H1 (cell line): ENCODE data around the gene PCNP. TPM values are rescaled to one million over a fixed set of nuclear protein-coding genes. Genes with fewer than 3 reads are reported as not detected.

Experiments
- CTCF ChIA-PET: fragments of 300-600 bp; sonication (Branson Sonifier 250); formaldehyde crosslinking; loops from one replicate; lab custom pipeline; 2021; ENCODE audit not compliant: partially characterized antibody; lab: Charles Lee
- POLR2A ChIA-PET: fragments of 300-600 bp; sonication (Branson Sonifier 250); formaldehyde crosslinking; loops from one replicate; lab custom pipeline; 2021; ENCODE audit warnings: inconsistent platforms; ENCODE audit not compliant: partially characterized antibody; lab: Charles Lee
- DNase-seq, 2 experiments: peaks; one replicate each; pipeline versions ENCODE4 v3.0.0 to v3.0.0-alpha.2; 2010 to 2022; ENCODE audit warnings: low spot score in 2 of 2, low read depth in 1 of 2, mixed read lengths in 1 of 2
- FAIRE-seq: peaks from 2 replicates; lab custom pipeline; 2011; peaks lifted over from hg19 to GRCh38; lab: Jason Lieb, UNC
- H2AFZ ChIP-seq: 2 replicates; pipeline ENCODE4 v1.8.1; 2012; ENCODE audit warnings: low read length, inconsistent platforms
- H2AK5ac ChIP-seq: 2 replicates; pipeline ENCODE4 v1.6.1; 2013; ENCODE audit warnings: low read depth, low read length
- H2BK120ac ChIP-seq: replicated peaks from 2 replicates; pipeline ENCODE3; 2013; ENCODE audit warnings: low read depth, low read length, inconsistent platforms
- H2BK12ac ChIP-seq: 2 replicates; pipeline ENCODE4 v1.6.1; 2013; ENCODE audit warnings: low read depth, low read length
- H2BK15ac ChIP-seq: 2 replicates; pipeline ENCODE4 v1.6.1; 2013; ENCODE audit warnings: low read length
- H2BK20ac ChIP-seq: 2 replicates; pipeline ENCODE4 v1.6.1; 2013; ENCODE audit warnings: low read length
- H2BK5ac ChIP-seq: 2 replicates; pipeline ENCODE4 v1.6.1; 2013; ENCODE audit warnings: low read depth, low read length
- H3K14ac ChIP-seq: 2 replicates; pipeline ENCODE4 v1.6.1; 2013; ENCODE audit warnings: inconsistent platforms; ENCODE audit not compliant: insufficient read length
- H3K18ac ChIP-seq: 2 replicates; pipeline ENCODE4 v1.6.1; 2013; ENCODE audit warnings: low read length; ENCODE audit errors: extremely low read depth
- H3K23ac ChIP-seq: 2 replicates; pipeline ENCODE4 v1.6.1; 2013; ENCODE audit warnings: inconsistent platforms; ENCODE audit not compliant: insufficient read length
- H3K23me2 ChIP-seq: 2 replicates; pipeline ENCODE4 v1.6.1; 2013; ENCODE audit warnings: low read depth, low read length
- H3K27ac ChIP-seq: 2 replicates; pipeline ENCODE4 v1.6.1; 2011; ENCODE audit warnings: low read depth, low read length, inconsistent platforms
- H3K27me3 ChIP-seq, 4 experiments: replicated peaks in 1 of 4; 1 replicate in 1 of 4; 2 replicates in 3 of 4; pipeline versions ENCODE4 v1.6.1 to v1.8.1; 2011 to 2013; ENCODE audit warnings: low read length in 3 of 4, mild to moderate bottlenecking in 3 of 4, inconsistent platforms in 2 of 4, mixed read lengths in 2 of 4, moderate library complexity in 1 of 4; ENCODE audit not compliant: control insufficient read depth in 3 of 4, insufficient read depth in 3 of 4; ENCODE audit errors: extremely low read depth in 1 of 4
- H3K36me3 ChIP-seq, 4 experiments: 2 replicates each; pipeline versions ENCODE4 v1.6.1 to v1.8.1; 2011 to 2013; ENCODE audit warnings: mild to moderate bottlenecking in 4 of 4, low read length in 3 of 4, moderate library complexity in 2 of 4, control low read depth in 1 of 4, inconsistent platforms in 1 of 4; ENCODE audit not compliant: insufficient read depth in 4 of 4, control insufficient read depth in 2 of 4
- H3K4ac ChIP-seq: replicated peaks from 2 replicates; pipeline ENCODE3; 2013; ENCODE audit warnings: low read length, low read depth, mixed read lengths, inconsistent platforms; ENCODE audit not compliant: insufficient read length
- H3K4me1 ChIP-seq, 4 experiments: replicated peaks in 1 of 4; 1 replicate in 1 of 4; 2 replicates in 3 of 4; pipeline versions ENCODE4 v1.6.1 to v1.8.1; 2011 to 2013; ENCODE audit warnings: low read length in 3 of 4, inconsistent platforms in 2 of 4, mixed read lengths in 1 of 4; ENCODE audit not compliant: insufficient read depth in 4 of 4, control insufficient read depth in 3 of 4
- H3K4me2 ChIP-seq, 2 experiments: 2 replicates each; pipeline versions ENCODE4 v1.6.1 to v1.8.1; 2011 to 2013; ENCODE audit warnings: low read depth in 2 of 2, low read length in 2 of 2, control low read depth in 1 of 2, inconsistent platforms in 1 of 2, mild to moderate bottlenecking in 1 of 2; ENCODE audit not compliant: insufficient read depth in 1 of 2
- H3K4me3 ChIP-seq, 4 experiments: fragments of 200-600, 300-600 bp in 1 of 4; sonication (generic), shearing (Covaris generic), sonication (Bioruptor Twin) in 1 of 4; 2 replicates each; pipeline versions ENCODE4 v1.5.1 to v1.8.1; 2011 to 2016; ENCODE audit warnings: low read length in 4 of 4, low read depth in 3 of 4, control low read depth in 2 of 4, inconsistent platforms in 2 of 4, mild to moderate bottlenecking in 2 of 4, mixed read lengths in 1 of 4, moderate library complexity in 1 of 4; ENCODE audit not compliant: insufficient read depth in 2 of 4; ENCODE audit errors: extremely low read depth in 1 of 4
- H3K56ac ChIP-seq: replicated peaks from 2 replicates; pipeline ENCODE3; 2013; ENCODE audit warnings: low read depth, mild to moderate bottlenecking, mixed read lengths, low read length, inconsistent platforms; ENCODE audit not compliant: insufficient read length
- H3K79me1 ChIP-seq: 2 replicates; pipeline ENCODE4 v1.6.1; 2013; ENCODE audit warnings: low read depth, low read length, control low read depth
- H3K79me2 ChIP-seq, 2 experiments: 2 replicates each; pipeline versions ENCODE4 v1.6.1 to v1.8.1; 2012 to 2013; ENCODE audit warnings: low read length in 2 of 2, mild to moderate bottlenecking in 2 of 2, inconsistent platforms in 1 of 2; ENCODE audit not compliant: insufficient read depth in 2 of 2, control insufficient read depth in 1 of 2
- H3K9ac ChIP-seq, 4 experiments: replicated peaks in 1 of 4; 1 replicate in 1 of 4; 2 replicates in 3 of 4; pipeline versions ENCODE4 v1.6.1 to v1.8.1; 2011 to 2013; ENCODE audit warnings: low read depth in 3 of 4, low read length in 3 of 4, control low read depth in 2 of 4, mild to moderate bottlenecking in 2 of 4, moderate library complexity in 2 of 4, inconsistent platforms in 1 of 4; ENCODE audit errors: extremely low read depth in 1 of 4
- H3K9me3 ChIP-seq, 2 experiments: 2 replicates each; pipeline versions ENCODE4 v1.6.1 to v1.8.1; 2012 to 2013; ENCODE audit warnings: mild to moderate bottlenecking in 2 of 2, moderate library complexity in 2 of 2, control low read depth in 1 of 2, inconsistent platforms in 1 of 2, low read depth in 1 of 2, low read length in 1 of 2, mixed read lengths in 1 of 2; ENCODE audit not compliant: insufficient read depth in 2 of 2
- H4K20me1 ChIP-seq, 2 experiments: replicated peaks in 1 of 2; 2 replicates each; pipeline versions ENCODE3 to v1.8.1; 2011 to 2013; ENCODE audit warnings: inconsistent platforms in 2 of 2, low read length in 2 of 2, mild to moderate bottlenecking in 1 of 2; ENCODE audit not compliant: insufficient read depth in 2 of 2, control insufficient read depth in 1 of 2
- H4K5ac ChIP-seq: 2 replicates; pipeline ENCODE4 v1.6.1; 2013; ENCODE audit warnings: low read length, low read depth, mixed read lengths, inconsistent platforms; ENCODE audit not compliant: insufficient read length
- H4K8ac ChIP-seq: 2 replicates; pipeline ENCODE4 v1.8.0; 2013; ENCODE audit warnings: mild to moderate bottlenecking, moderate library complexity, low read length, inconsistent platforms; ENCODE audit not compliant: insufficient read depth; ENCODE audit errors: extremely low read depth
- H4K91ac ChIP-seq: replicated peaks from 2 replicates; pipeline ENCODE3; 2013; ENCODE audit warnings: low read length, mixed read lengths, inconsistent platforms; ENCODE audit not compliant: insufficient read length
- CTCF ChIP-seq, 3 experiments: IDR thresholded peaks; 1 replicate in 2 of 3; 2 replicates in 1 of 3; pipeline versions ENCODE4 v1.5.1 to v1.6.1; 2011; ENCODE audit warnings: low read length in 3 of 3, mild to moderate bottlenecking in 3 of 3, inconsistent platforms in 2 of 3, low read depth in 1 of 3, moderate library complexity in 1 of 3; ENCODE audit not compliant: insufficient read depth in 1 of 3; ENCODE audit errors: control extremely low read depth in 1 of 3
- EP300 ChIP-seq, 2 experiments: IDR thresholded peaks; 1 replicate in 1 of 2; 2 replicates in 1 of 2; pipeline ENCODE4 v1.6.1; 2011 to 2012; ENCODE audit warnings: low read depth in 2 of 2, low read length in 2 of 2, mild to moderate bottlenecking in 2 of 2, borderline replicate concordance in 1 of 2, inconsistent platforms in 1 of 2, moderate library complexity in 1 of 2
- RAD21 ChIP-seq, 2 experiments: IDR thresholded peaks in 1 of 2; conservative IDR thresholded peaks in 1 of 2; 2 replicates each; pipeline ENCODE4 v1.6.1; 2011; ENCODE audit warnings: low read depth in 2 of 2, low read length in 2 of 2, improper control_type of control experiment in 1 of 2, inconsistent platforms in 1 of 2, mild to moderate bottlenecking in 1 of 2, moderate library complexity in 1 of 2
- SP2 ChIP-seq: IDR thresholded peaks from 2 replicates; pipeline ENCODE4 v1.6.1; 2012; ENCODE audit warnings: mild to moderate bottlenecking, low read length, inconsistent platforms
- WGBS, 2 experiments: shearing (Covaris generic) in 1 of 2; methylation state at CpG; one replicate each; pipeline versions ENCODE4 v1.1.6 to v1.1.7; 2013 to 2015; ENCODE audit warnings: low lambda C conversion rate in 2 of 2, mixed read lengths in 2 of 2, inconsistent platforms in 1 of 2, low coverage in 1 of 2, missing lambda C conversion rate in 1 of 2; ENCODE audit not compliant: insufficient replicate concordance in 2 of 2, insufficient coverage in 1 of 2, insufficient read length in 1 of 2; ENCODE audit errors: extremely low coverage in 1 of 2, missing lambda C conversion rate in 1 of 2; 5-methylcytosine and 5-hydroxymethylcytosine counted together
- polyA plus RNA-seq, 7 experiments: library from polyadenylated mRNA; depleted of rRNA in 3 of 7; stranded (reverse) in 5 of 7; unstranded in 2 of 7; fragments of >200 nt in 5 of 7; fragments of 200-250 nt in 2 of 7; gene quantifications; 1 replicate in 5 of 7; 2 replicates in 1 of 7; 4 replicates in 1 of 7; pipeline versions ENCODE4 v1.2.1 to v1.2.3, GENCODE V29; 2011 to 2013; ENCODE audit warnings: missing spikeins in 2 of 7, mixed read lengths in 2 of 7
- total RNA-seq: library from RNA; stranded (reverse); fragmentation: NEBNext Ultra II Directional; extraction: Animal tissue kit (Norgen Biotek cat#: 25700); gene quantifications from 2 replicates; pipeline ENCODE4 v1.2.1, GENCODE V29; 2021

Gene PCNP
- total and polyA plus RNA-seq, 2 of the 8 experiments (the other 6 are each of a cell fraction or from before 2014, with no cell fraction given): 29.1 to 192 TPM

GRCh38 chr3:101635954-101636798 is 62.2 kb downstream of the PCNP start:
- 55% methylated on average over 18 of the region's 18 CpGs; no CpG with 5 or more reads in 1 of the 2 experiments for WGBS, 2 experiments
- Histone ChIP-seq H2BK15ac (0 out of 2 replicates have a peak overlapping the region, but pooled peaks have one; percentile 61), H3K23ac (no peak overlapping the region), H3K79me1 (no peaks in the 10 kb centered on the region), H3K56ac (no peak overlapping the region), H3K18ac (no peak overlapping the region; the same call in 1 of the 2 replicates), H3K36me3 (no peaks in the 10 kb centered on the region), H3K9me3 (no peaks in the 10 kb centered on the region), H4K5ac (no peak overlapping the region), H3K4ac (no peak overlapping the region), H2BK20ac (no peak overlapping the region), H3K9ac (no peak overlapping the region), H3K27ac (no peak overlapping the region), H4K8ac (no peak overlapping the region), H2BK12ac (0 out of 2 replicates have a peak overlapping the region, but pooled peaks have one; percentile 27), H3K79me2 (no peaks in the 10 kb centered on the region), H2AFZ (peak overlapping the region; percentile 48; the same call in 1 of the 2 replicates), H2AK5ac (no peak overlapping the region), H2BK5ac (no peak overlapping the region), H3K23me2 (no peaks in the 10 kb centered on the region), H3K14ac (no peak overlapping the region), H3K27me3 (no peaks in the 10 kb centered on the region), H3K4me3 (no peak overlapping the region), H2BK120ac (peak overlapping the region; percentile 54), H3K4me2 (no peak overlapping the region), H4K91ac (no peak overlapping the region), H3K4me1 (peaks cover 0 to 6% (median 2%) of the 10 kb centered on the region in 4 experiments; a peak in 5 of 7 replicates), H4K20me1 (no peaks in the 10 kb centered on the region)
- POLR2A ChIA-PET: interaction anchor here (1.7 kb wide), 1 partner anchor 63 kb away, joined by 5 read pairs; the partner anchor contains the start of gene PCNP
- peak; percentile 44 to 66 (median 63) for TF ChIP-seq CTCF (IDR thresholded peaks at IDR 0.05; ENCODE audit: control extremely low read depth in 1 of 3, insufficient read depth in 1 of 3, low read depth in 1 of 3, low read length in 3 of 3)
- TF ChIP-seq SP2: no peak
- peak; percentile 72 to 76 for TF ChIP-seq RAD21 (IDR thresholded peaks at IDR 0.05 in 1 of 2, conservative IDR thresholded peaks at IDR 0.05 in 1 of 2; ENCODE audit: low read depth in 2 of 2, low read length in 2 of 2)
- 0 out of 3 replicates have a peak, but pooled peaks of 1 of the 2 experiments have one; percentile 17 for TF ChIP-seq EP300 (IDR thresholded peaks at IDR 0.05; ENCODE audit: borderline replicate concordance in 1 of 2, low read depth in 2 of 2, low read length in 2 of 2)
- CTCF ChIA-PET: interaction anchor here (0.6 to 4.3 kb wide), 11 partner anchors 8 to 122 kb away, joined by 3 to 28 read pairs (median 5); no protein-coding TSS in a partner anchor
- FAIRE-seq: peak; percentile 50
- peak in 1 of 2 experiments; percentile 89 for DNase-seq
